ENCODE measurements around the gene DMRT3.

The DMRT3 gene, protein sequence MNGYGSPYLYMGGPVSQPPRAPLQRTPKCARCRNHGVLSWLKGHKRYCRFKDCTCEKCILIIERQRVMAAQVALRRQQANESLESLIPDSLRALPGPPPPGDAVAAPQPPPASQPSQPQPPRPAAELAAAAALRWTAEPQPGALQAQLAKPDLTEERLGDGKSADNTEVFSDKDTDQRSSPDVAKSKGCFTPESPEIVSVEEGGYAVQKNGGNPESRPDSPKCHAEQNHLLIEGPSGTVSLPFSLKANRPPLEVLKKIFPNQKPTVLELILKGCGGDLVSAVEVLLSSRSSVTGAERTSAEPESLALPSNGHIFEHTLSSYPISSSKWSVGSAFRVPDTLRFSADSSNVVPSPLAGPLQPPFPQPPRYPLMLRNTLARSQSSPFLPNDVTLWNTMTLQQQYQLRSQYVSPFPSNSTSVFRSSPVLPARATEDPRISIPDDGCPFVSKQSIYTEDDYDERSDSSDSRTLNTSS

DNA sequence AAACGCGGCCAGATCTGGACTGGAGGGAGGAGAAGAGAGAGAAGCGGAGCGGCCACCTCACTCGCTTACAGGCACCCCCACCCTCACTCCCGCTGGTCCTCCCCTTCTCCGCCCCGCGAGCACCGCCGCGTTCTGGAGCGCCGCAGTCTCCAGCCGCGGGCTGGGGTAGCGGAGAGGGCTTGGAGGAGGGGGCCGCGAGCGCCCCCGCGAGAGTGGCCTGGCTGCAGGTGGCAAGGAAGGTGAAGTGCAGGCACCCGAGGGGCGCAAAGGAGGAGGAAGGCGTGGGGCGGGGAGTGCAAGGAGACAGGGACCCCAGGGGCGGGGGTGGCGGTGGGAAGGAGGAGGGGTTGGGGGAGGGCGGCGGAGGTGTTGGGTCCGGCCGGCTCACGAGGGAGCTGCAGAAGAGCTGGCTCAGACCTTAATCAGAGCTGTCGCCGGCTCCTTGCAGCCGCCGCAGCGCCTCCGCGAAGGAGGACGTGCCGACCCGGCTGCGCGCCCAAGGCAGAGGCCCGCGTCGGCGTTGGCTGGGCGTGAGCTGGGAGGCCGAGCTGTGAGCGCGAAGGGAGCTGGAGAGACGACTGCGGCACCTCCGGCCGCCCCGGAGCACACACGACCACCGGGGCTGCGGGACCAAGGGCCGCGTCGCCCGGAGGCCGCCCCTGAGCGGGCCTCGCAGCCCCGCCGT lies at the start of gene DMRT3:
DMRT3 (plus strand) TSS at position 398 of the 685 bp plus-strand sequence. CDS start 347 bp downstream, outside the sequence.
- no peak for DNase-seq (ENCODE audit: low read depth in 2 of 3, low spot score in 2 of 3)

DNA sequence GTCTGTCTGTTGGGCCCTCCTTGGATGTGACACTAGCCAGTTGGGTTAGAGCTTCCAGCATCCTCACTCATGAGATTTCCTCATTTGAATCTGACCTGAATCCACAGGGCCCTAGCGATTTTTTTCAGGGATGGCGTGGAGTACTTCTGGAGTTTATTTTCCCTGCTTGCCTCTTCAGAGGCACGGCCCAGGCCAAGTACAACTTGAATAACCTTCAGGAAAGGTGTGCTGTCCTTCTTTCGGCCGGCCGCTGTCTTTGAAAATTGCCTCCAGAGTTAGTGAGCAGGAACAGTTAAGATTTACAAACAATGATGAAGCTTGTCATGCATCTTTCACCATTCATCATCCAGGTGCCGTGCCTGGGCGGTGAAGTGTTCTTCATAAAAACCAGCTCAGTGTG lies 49.5 kb upstream of the DMRT3 start:
- DNase-seq (ENCODE audit: low read depth in 2 of 3, low spot score in 2 of 3), result no peak

DNA sequence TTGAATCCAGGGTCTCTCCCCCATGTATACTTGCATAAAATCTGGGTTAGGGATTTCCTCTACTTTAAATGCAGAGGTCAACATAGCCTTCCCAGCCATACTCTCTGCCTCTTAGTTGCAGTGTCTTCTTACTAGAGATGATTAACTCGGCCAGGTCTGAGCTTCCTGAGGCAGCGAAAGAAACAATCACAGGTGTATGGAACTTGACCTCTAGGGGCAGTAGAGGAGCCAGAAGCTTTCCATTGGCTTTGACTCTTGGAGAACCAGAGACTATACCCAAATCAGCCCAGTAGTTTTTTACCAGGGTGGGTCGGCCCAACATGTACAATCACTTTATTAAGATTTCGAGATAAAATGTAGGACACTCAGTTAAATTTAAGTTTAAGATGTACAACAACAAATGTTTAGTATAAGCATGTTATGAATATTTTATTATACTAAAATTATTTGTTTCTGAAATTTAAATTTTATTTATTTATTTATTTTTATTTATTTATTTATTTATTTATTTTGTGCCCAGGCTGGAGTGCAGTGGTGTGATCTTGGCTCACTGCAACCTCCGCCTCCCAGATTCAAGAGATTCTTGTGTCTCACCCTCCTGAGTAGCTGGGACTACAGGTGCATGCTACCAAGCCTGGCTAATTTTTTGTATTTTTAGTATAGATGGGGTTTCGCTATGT lies 48.0 kb upstream of the DMRT3 start:
- no peak for DNase-seq (ENCODE audit: low read depth in 2 of 3, low spot score in 2 of 3)

DNA sequence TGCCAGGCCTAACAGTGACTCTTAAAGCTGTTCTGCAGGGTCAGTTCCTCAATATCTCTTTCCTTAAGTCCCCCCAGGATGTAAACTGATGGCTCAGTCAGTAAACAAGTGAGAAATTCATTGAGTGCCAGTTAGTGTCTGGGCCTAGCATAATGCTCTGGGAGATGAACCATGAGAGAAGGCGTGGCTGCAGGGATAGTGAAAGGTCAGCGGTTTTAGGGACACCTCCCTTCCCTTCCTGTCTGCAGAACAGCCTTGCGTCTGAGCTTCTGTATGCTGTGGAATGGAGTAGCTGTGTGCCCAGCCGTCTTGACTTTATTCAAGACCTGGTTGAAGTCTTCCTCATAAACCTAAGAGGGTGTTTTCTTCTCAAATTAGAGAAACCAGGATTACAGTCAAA lies 46.7 kb upstream of the DMRT3 start:
- no peak for DNase-seq (ENCODE audit: low read depth in 2 of 3, low spot score in 2 of 3)

DNA sequence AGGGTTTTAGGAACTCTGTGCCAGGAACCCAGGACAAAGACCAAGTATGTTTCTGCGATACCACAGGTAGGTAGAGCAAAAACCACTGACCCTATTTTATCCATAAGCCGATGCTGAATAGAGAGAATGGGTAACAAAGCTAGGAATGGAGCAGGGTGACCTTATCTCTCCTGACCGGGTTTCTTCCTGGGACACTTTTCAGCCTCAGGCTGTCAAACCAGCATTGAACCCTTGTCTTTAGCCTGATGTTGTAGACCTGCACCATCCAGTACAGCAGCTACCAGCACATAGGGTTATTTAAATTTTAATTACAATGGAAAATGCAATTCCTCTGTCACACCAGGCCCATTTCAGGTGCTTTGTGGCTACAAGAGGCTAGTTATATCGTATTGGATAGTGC lies 43.1 kb upstream of the DMRT3 start:
- no peak for DNase-seq (ENCODE audit: low read depth in 2 of 3, low spot score in 2 of 3)

DNA sequence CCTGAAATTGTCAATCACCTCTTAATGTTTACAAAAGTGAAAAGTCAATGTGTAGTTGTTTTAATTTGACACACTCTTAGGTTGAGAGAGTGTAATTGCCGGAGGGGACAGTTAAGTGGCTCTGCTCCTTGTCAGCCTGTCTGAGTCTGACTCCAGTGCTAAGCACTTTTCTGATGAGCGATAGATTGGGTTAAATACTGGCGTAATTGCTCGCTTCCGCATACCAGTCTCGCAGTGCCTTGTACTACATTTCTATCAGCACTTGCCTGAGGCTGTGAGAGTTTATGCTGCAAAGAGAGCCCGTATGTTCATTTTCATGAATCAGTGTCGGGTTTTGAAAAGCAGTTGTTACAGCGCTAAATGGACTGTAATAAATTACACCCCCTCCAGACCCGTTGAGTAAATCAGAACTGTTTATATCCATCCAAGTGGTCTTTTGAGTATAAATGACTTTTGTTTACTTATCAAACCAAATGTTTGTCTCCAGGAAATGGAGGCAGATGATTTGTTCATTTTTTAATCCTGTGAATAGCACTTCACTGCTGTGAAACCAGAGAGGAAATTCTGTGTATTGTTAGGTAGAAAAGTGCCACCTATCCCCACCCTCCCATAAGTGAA lies 41.0 kb upstream of the DMRT3 start:
- no peak for DNase-seq (ENCODE audit: low read depth in 2 of 3, low spot score in 2 of 3)

DNA sequence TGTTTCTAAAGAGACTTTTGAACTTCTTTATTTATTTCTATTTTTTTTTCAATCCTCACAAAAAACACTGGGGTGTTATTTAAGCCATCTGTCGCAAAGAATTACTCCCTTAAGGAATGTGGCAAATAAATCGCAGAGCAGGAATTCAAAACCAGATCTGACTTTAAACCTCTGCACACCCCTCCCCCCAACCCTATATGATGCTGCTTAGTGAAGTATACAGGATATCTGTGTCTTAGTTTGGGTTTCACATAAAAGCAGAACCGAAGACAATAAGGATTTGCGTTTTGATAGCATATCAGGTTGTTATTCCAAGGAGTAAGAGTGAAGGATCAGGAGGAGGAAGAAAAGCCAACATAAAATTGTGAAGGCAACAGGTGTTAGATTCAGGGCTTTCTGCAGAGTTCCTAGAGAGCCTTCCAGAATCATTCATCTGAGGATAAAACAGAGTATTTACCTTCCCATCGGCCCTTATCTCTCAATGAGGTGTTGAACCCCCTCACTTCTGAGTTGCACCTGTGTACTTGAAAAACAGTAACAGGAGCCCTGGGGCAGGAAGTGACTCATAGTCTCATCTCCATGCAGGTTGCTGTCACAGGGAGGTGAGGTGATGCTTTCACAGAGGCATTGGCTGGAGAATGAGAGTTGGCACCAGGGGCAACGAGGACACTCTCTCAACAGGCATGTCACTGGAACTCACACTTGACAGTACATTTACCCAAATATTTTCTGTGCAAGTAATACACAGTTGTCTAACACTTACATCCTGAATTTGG lies 33.5 kb upstream of the DMRT3 start:
- DNase-seq (ENCODE audit: low read depth in 2 of 3, low spot score in 2 of 3), result no peak

DNA sequence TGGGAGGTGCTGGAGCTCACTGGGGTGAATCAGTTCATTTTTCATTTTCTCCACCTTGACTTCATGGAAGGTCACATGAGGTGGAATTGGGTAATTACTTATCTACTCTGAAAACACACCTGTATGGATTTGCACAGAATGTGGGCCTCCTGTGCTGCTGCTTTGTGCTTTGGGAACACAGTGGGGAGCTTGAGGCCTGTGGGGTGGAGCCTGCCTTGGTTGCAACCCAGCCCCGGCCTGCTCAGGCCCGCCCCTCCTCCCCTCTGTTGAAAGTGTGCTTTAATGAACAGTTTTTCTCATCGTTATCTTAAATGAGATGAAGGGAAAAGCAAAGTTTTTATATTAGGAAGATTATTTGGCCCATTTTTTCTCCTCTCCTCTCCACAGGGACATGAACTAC lies 28.5 kb upstream of the DMRT3 start:
- no peak for DNase-seq (ENCODE audit: low read depth in 2 of 3, low spot score in 2 of 3)

DNA sequence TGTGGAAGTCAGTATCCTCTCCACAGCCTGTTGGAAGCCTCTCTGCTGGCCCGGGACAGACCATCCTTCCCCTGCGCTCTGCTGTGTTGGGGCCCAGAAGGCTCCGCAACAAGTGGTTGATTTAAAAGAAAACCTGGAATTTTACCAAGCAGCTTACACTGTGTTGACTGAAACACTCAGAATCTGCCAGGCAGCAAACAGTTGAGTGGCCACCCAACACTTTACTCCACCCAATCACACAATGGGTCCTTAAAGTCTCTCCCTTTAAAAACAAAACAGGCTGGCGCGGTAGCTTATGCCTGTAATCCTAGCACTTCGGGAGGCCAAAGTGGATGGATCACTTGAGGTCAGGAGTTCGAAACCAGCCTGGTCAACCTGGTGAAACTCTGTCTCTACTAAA lies 28.0 kb upstream of the DMRT3 start:
- DNase-seq (ENCODE audit: low read depth in 2 of 3, low spot score in 2 of 3), result no peak

DNA sequence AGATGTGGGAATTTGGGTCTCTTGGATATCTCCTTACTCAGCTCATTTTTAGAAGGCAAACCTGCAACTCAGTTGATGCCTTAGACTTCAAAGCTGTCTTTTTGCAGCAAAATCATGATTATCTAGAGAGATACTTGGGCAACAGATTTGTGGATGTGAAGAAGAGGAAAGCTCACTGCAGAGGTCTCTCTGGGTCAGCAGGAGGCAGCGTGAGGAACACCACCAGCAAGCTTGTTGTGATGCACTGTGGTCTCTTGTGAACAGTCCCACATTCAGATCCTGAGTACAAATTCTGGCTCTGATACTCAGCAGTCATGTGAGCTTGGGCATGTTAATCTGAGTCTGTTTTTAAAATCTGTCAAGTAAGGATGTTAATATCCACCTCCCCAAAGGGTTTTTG lies 26.3 kb upstream of the DMRT3 start:
- DNase-seq (ENCODE audit: low read depth in 2 of 3, low spot score in 2 of 3), result no peak

DNA sequence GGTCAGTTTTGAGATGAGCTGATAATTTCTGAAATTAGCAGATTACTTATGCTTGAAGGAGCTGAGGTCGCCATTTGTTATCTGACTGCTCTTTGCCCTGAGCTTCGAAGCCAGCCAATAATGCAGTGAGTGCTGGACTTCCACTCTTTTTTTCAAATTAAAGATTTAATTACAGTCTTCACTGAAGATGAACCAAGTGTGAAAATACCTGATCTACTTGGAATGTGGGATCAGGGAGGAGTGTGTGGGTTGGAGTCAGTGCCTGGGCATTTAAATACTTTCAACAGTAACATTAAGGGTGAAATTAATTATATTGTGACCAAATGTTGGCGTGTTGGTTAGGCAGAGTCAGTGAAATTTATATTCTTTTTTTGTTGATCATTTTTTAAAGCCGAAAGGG lies 23.9 kb upstream of the DMRT3 start:
- DNase-seq (ENCODE audit: low read depth in 2 of 3, low spot score in 2 of 3), result no peak

DNA sequence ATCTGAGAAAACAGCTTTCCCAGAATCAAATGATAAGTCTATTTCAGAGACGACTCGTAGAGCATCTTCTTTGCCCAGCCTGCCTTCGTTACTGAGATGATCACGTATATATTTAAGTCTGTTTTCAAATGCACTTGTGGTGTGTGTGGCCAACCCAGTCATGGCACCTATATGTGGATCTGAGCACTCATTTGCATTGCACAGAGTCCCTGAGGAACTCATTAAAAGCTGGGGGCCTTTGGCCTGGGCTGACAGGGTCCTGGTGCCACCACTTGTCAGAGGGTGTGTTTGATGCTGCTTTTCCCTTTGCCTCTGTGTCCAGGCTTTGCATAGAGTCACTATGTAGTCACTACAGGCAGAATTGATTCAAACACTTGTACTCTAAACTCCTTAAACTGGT lies 17.4 kb upstream of the DMRT3 start:
- no peak for DNase-seq (ENCODE audit: low read depth in 2 of 3, low spot score in 2 of 3)

DNA sequence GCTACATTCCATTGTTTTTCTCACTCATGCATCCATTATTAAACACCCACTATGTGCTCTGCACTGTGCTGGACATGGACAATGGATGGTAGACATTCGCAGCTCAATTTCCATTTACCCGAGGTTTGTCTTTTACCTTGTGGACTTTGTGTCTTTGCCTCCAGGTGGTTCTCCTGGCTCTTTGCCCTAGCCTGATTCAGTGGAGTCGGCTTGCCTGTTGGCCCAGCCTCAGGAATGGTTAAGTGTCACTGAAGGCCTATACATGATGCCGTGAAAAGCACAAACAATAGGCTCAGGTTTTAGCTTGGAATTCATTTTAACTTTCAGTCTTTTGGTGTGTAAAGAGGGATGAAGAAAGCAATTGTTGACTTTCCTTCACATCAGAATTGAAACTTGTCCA lies 16.5 kb upstream of the DMRT3 start:
- DNase-seq (ENCODE audit: low read depth in 2 of 3, low spot score in 2 of 3), result no peak

DNA sequence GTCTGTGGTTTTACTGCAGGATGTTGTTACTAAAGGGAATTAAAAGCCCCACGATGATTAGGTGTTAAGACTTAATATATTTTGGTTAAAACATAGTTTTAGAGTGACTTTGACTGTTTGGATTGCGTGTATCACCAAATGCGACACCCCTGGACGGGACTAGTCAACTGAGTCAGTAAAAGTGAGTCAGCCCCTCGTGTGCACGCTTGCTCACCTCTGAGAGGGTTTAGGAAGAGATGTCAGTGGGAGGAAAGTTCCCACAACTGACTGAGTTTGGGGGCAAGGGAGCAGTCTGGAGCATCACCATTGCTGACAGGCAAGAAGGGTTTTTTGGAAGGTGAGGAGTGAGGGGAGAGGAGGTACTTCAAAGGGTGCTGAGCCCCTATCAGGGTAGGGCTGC lies 14.4 kb upstream of the DMRT3 start:
- DNase-seq (ENCODE audit: low read depth in 2 of 3, low spot score in 2 of 3), result no peak

DNA sequence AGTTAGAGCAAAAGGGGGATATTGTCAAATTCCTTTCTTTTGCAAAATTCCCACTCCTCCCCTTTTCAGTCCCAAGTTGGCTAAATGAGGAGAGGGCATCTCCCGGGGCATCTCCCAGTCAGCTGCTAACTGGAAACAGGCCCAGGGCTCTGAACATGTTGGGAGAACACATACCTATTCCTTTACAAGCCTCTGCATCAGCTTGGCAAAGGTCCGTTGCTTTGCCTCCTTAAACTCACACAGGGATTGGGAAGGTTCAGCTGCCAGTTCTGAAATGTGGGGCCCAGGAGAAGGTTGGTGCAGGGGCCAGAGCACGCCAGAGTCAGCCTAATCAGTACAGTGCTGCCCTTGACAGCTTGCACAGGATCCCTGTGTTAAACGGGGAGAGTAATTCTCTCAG lies 11.0 kb upstream of the DMRT3 start:
- no peak for DNase-seq (ENCODE audit: low read depth in 2 of 3, low spot score in 2 of 3)

DNA sequence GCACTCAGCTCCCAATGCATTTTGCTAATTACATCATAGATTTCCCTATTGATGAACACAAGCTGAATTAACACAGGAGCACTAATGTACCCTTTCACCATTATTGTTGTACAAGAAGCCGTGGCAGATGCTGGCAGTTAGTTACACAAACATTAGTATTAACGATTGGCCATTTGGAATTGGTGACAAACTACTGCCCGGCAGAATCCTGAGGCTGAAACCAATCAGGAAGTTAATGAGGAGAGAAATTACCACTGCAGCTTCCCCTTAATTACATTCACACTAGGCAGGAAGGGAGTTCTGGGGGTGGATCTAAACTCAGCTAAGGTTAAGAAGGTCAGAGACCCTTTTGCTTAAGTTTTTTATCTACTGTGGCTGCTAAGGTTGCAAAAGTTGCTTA lies 9.6 kb upstream of the DMRT3 start:
- no peak for DNase-seq (ENCODE audit: low read depth in 2 of 3, low spot score in 2 of 3)

DNA sequence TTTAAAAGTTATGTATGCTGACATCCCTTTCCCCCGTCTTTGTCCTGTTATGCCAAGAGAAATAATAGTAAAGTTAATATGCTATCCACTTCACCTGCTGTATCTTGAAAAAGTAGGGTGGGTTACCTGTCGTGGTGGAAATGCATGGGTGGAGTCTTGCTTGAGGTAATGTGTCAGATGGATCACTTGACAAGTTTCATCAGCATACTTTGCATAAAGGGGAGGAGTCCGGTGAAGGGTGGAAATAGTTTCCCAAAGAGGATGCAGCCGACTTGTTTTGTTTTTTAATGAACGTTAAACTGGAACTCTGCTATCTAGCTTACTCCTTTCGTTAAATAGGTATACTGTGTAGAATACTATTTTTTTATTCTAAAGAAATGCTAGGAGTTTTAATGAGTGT lies 9.0 kb upstream of the DMRT3 start:
- no peak for DNase-seq (ENCODE audit: low read depth in 2 of 3, low spot score in 2 of 3)

DNA sequence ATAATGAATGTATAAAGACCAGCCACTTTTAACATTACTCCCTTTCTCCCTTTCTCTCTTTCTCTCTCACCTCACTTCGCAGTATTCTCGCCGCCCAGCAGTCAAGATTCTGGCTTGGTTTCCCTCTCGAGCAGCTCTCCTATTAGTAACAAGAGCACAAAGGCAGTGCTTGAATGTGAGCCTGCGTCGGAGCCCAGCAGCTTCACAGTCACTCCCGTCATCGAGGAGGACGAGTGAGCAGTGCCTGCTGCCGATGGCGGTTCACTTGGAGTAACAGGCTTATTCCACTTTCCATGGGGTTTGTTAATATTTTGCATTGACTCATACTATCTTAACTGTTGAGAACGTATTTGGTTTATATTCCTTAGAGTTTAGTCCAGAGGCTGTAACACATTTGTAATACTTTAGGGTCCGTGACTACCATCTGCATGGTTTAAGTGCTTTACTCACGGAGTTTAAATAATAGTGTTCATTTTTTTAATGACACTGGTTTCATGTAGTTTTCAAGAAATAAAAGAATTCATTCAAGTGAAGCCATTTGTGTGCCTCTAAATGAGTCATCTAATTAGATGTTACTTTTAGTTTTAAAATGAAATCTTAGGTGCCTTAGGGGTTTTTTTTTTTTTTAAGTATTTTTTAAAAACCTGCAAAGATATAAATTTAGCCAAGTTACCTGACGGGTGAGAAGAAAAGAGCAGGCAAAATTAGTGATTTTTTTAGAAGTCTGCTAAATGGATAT lies 8.4 kb upstream of the DMRT3 start:
- no peak for DNase-seq (ENCODE audit: low read depth in 2 of 3, low spot score in 2 of 3)

DNA sequence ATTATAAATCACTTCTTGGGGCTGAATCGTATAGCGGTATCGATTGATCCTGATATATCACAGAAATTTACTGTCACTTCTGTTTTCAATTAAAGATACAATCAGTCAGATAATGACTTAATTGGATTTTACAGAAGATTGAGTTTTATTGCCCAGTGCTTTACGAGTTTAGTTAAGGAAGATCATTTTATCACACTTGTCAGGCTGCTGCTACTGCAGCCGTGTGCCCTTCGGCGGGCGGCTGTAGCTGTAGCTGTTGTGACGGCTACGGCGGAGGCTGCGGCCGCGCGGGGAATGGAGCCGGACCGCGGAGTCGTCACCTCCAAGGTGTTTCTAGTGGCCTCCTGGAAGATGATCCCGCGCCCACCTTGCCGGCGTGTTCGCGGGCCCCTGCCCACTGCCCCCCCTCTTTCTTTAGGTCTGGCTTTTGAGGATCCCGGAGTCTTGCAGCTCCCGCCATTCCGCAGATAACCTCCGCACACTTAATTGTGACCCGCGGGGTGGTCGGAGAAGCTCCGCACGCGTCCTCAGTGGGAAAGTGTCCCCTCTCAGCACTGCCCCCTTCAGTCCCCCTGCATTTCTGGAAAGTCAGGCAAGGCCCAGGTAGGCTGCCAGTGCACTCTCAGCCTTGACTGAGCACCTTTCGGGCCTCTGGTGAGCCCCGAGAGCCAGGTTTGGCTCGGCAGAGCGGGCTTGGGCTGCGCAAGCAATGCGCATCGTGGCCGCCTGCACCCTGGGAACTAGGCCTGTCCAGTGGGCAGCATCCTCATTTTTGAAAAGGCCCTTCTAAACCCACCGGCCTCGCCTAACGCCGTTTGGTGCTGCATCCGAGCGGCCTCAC lies 6.9 kb upstream of the DMRT3 start:
- no peak for DNase-seq (ENCODE audit: low read depth in 2 of 3, low spot score in 2 of 3)

Measured in activated CD8-positive, alpha-beta memory T cell treated with anti-CD3 and anti-CD28 coated beads for 48 hours (primary cell).